ENCODE measurements around the gene KCNIP4. TPM values are rescaled to one million over a fixed set of nuclear protein-coding genes. Genes with fewer than 3 reads are reported as not detected.

The KCNIP4 gene
- total RNA-seq, 4 donors from 2014 or later = not detected

DNA sequence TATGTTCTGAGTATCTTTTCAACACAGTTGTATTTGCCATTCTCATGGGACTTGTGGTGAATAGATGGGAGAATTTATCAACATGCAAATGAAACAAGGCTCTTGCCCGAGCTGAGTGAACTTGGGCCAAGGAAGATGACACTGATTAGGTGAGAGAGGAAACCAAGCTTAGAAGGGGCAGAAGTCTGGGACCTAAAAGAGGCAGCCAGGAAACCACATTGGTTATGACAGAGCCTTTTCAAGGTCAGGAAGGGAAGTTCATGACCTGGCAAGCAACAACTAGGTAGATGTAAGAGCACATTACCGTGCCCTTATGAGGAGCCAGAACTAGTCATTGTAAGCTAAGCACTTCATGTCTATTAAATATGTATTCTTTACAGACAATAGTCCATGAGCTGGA lies 658.0 kb downstream of the KCNIP4 start:
- H3K27ac ChIP-seq = no peak overlapping the region
- no peak for TF ChIP-seq POLR2A (IDR thresholded peaks at IDR 0.05)
- TF ChIP-seq, protein P1, sequence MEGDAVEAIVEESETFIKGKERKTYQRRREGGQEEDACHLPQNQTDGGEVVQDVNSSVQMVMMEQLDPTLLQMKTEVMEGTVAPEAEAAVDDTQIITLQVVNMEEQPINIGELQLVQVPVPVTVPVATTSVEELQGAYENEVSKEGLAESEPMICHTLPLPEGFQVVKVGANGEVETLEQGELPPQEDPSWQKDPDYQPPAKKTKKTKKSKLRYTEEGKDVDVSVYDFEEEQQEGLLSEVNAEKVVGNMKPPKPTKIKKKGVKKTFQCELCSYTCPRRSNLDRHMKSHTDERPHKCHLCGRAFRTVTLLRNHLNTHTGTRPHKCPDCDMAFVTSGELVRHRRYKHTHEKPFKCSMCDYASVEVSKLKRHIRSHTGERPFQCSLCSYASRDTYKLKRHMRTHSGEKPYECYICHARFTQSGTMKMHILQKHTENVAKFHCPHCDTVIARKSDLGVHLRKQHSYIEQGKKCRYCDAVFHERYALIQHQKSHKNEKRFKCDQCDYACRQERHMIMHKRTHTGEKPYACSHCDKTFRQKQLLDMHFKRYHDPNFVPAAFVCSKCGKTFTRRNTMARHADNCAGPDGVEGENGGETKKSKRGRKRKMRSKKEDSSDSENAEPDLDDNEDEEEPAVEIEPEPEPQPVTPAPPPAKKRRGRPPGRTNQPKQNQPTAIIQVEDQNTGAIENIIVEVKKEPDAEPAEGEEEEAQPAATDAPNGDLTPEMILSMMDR (IDR thresholded peaks at IDR 0.05) = no peak
- TF ChIP-seq EP300 (IDR thresholded peaks at IDR 0.05) = no peak
- no peaks in the 10 kb centered on the region for H3K27me3 ChIP-seq
- H3K4me3 ChIP-seq = no peak overlapping the region
- DNase-seq (ENCODE audit: low spot score in 2 of 2) = no peak
- no peaks in the 10 kb centered on the region for H3K36me3 ChIP-seq
- WGBS, 2 donors = 41 to 57% methylated on average over 2 of the region's 2 CpGs
- H3K4me1 ChIP-seq = no peaks in the 10 kb centered on the region
- H3K9me3 ChIP-seq = peaks cover 0 to 5% (median 0%) of the 10 kb centered on the region in 4 donors

GRCh38 chr4:21276046-21276445 lies 672.5 kb downstream of the KCNIP4 start:
- H3K9me3 ChIP-seq = no peaks in the 10 kb centered on the region
- no peak overlapping the region for H3K27ac ChIP-seq
- H3K27me3 ChIP-seq = no peaks in the 10 kb centered on the region
- TF ChIP-seq POLR2A (IDR thresholded peaks at IDR 0.05) = no peak
- TF ChIP-seq EP300 (IDR thresholded peaks at IDR 0.05) = no peak
- TF ChIP-seq, protein P1 (IDR thresholded peaks at IDR 0.05) = no peak
- no peaks in the 10 kb centered on the region for H3K4me1 ChIP-seq
- no peaks in the 10 kb centered on the region for H3K36me3 ChIP-seq
- 94 to 95% methylated on average over 5 of the region's 5 CpGs for whole genome bisulfite sequencing, 2 donors
- DNase-seq (ENCODE audit: low spot score in 2 of 2) = no peak
- no peak overlapping the region for H3K4me3 ChIP-seq

DNA sequence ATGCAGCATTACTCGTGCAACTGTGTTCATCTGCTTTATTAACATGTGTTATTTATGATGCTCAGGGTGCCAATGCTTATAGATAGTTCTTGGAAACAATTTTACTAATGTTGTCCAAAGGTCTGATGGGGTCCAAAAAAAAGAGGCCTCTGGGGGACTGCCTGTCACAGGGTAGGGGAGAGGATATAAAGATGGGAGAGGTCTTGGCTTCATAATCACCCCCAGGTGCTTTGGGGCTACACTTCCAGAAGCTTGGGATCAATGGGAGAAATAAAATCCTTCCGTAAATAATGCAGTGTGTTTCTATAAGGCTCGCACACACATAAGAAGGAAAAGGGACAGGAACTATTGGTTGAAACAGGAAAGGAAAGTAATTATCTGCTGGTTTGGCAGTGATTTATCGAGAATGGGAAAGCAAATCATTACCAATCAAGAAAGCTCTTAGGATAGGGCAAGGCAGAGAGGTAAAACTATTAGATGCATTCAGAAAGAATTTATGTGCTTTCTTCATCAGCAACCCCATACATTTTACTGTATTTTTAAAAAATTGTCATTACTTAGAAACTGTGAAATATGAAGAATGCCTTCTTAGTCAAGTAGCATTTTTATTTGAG lies 677.0 kb downstream of the KCNIP4 start:
- DNase-seq (ENCODE audit: low spot score in 2 of 2) = no peak
- Histone ChIP-seq H3K36me3 (no peaks in the 10 kb centered on the region), H3K4me3 (no peak overlapping the region), H3K9me3 (no peaks in the 10 kb centered on the region), H3K4me1 (no peaks in the 10 kb centered on the region), H3K27ac (no peak overlapping the region), H3K27me3 (no peaks in the 10 kb centered on the region)
- TF ChIP-seq POLR2A (IDR thresholded peaks at IDR 0.05) (no peak), EP300 (IDR thresholded peaks at IDR 0.05) (no peak)
- TF ChIP-seq, protein P1 (IDR thresholded peaks at IDR 0.05) = no peak
- WGBS, 2 donors = 43 to 45% methylated on average over 4 of the region's 4 CpGs

DNA sequence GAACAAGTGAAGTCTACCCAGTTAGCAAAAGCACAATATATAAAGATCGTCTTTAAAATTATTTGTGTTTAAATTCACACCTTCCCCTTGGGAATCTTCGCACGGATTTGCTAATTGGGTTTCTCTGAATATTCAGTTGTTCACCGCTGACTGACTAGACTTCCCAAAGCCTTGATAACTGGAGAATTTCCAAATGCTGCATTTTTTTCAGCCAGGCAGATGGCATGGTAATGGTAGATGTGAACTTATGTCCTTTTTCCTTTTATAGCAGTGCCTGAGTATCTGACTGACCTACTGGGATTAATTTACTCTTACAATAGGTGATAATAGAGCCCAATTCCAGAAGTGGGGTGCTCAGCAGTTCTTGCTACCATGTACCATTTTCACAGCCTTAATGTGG lies 700.2 kb downstream of the KCNIP4 start:
- Histone ChIP-seq H3K36me3 (no peaks in the 10 kb centered on the region), H3K4me1 (no peaks in the 10 kb centered on the region), H3K27ac (no peak overlapping the region), H3K9me3 (no peaks in the 10 kb centered on the region), H3K4me3 (no peak overlapping the region), H3K27me3 (no peaks in the 10 kb centered on the region)
- TF ChIP-seq POLR2A (IDR thresholded peaks at IDR 0.05) = no peak
- DNase-seq (ENCODE audit: low spot score in 2 of 2) = no peak
- 79 to 87% methylated on average over 4 of the region's 4 CpGs for WGBS, 2 donors

DNA sequence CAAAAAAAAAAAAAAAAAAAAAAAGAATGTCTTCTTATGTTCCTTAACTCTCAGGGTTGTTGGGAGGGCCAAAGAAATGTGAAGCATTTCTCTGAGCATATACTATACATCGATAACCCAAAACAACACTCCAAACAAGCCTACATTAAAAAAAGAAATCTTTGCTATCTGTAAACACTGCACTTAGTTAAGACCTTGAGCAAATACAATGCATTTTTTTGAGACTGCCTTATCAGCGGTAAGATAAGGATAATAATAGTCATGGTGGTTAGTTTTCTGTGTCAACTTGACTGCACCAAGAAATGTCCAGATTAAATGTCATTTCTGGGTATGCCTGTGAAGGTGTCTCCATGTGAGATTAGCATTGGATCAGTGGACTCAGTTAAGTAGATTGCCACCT lies 706.4 kb downstream of the KCNIP4 start:
- no peaks in the 10 kb centered on the region for H3K27me3 ChIP-seq
- no peaks in the 10 kb centered on the region for H3K36me3 ChIP-seq
- H3K27ac ChIP-seq = no peak overlapping the region
- TF ChIP-seq, protein P1 (IDR thresholded peaks at IDR 0.05) = no peak
- TF ChIP-seq POLR2A (IDR thresholded peaks at IDR 0.05) = no peak
- no peak for TF ChIP-seq EP300 (IDR thresholded peaks at IDR 0.05)
- H3K4me1 ChIP-seq = no peaks in the 10 kb centered on the region
- no peak overlapping the region for H3K4me3 ChIP-seq
- no peak for DNase-seq (ENCODE audit: low spot score in 2 of 2)
- WGBS, 2 donors = 89 to 94% methylated on average over 2 of the region's 2 CpGs
- H3K9me3 ChIP-seq = no peaks in the 10 kb centered on the region

All from tibial nerve (tissue), 4 donors.